ENCODE results near the gene POM121.
"Not testable (repeated sequence)": the region's sequence is repeated elsewhere in the genome, so short reads cannot be mapped to it uniquely, and the experiment has no call there.

DNA sequence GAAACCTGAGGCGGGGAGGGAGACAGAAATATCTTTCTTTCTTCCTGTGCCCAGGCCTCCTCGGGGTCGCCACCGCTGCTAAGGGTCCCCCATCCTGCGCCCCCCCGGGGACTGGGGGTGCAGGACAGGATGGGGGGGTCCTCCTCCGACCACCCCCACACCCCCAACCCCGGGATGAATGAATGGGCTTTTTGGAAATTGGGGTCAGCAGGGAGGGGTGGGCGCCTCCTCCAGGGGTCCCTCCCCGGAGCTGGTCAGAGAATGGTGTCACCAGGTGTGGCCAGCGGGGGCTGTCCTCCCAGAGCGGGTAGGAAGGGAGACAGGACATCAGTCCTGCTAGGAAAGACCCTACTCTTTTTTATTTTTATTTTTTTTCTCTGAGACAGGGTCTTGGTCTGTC, 51.5 kb downstream of the POM121 start:
- not testable (repeated sequence) for TF ChIP-seq TAF1 (IDR thresholded peaks at IDR 0.05; ENCODE audit: borderline replicate concordance, low read depth, low read length); POLR2A (IDR thresholded peaks at IDR 0.05; ENCODE audit: low read depth, low read length); POLR2AphosphoS5 (IDR thresholded peaks at IDR 0.05; ENCODE audit: low read depth, low read length)

Data from GM12892 (cell line).